Tibial nerve (tissue), 3 donors: ENCODE data around the gene KLHL40.

Experiments used
- CTCF ChIP-seq, 5 experiments: fragments of 200-600 bp in 3 of 5; fragments of 450-650 bp in 2 of 5; sonication (generic) in 3 of 5; IDR thresholded peaks; one replicate each; pipeline ENCODE4 v1.5.1; 2016 to 2019; ENCODE audit warnings: antibody characterized with exemption in 5 of 5, mild to moderate bottlenecking in 3 of 5, moderate library complexity in 2 of 5
- POLR2A ChIP-seq, 2 donors: fragments of 450-650 bp; IDR thresholded peaks; one replicate each; pipeline ENCODE4 v1.6.1; 2017; ENCODE audit warnings: antibody characterized with exemption in 2 of 2, mild to moderate bottlenecking in 2 of 2, moderate library complexity in 2 of 2

GRCh38 chr3:42690191-42690590, 4.9 kb downstream of the KLHL40 start:
- TF ChIP-seq CTCF (IDR thresholded peaks at IDR 0.05) = no peak
- TF ChIP-seq POLR2A (IDR thresholded peaks at IDR 0.05) = no peak
